HEK293 (cell line): ENCODE measurements around the gene ARGLU1.

Experiments
- ZFP37 ChIP-seq: fragments of 450-650 bp; formaldehyde crosslinking; IDR thresholded peaks from 2 replicates; pipeline ENCODE4 v1.5.1; 2016; ENCODE audit warnings: missing biosample characterization, missing genetic modification characterization
- ZNF155 ChIP-seq: fragments of 450-650 bp; formaldehyde crosslinking; IDR thresholded peaks from 2 replicates; pipeline ENCODE4 v1.5.1; 2016; ENCODE audit warnings: missing biosample characterization, missing genetic modification characterization
- ZNF639 ChIP-seq: fragments of 450-650 bp; formaldehyde crosslinking; IDR thresholded peaks from 2 replicates; pipeline ENCODE4 v1.5.1; 2016; ENCODE audit warnings: missing biosample characterization, missing genetic modification characterization
- ZNF768 ChIP-seq: fragments of 450-650 bp; formaldehyde crosslinking; IDR thresholded peaks from 2 replicates; pipeline ENCODE4 v1.5.1; 2018; ENCODE audit warnings: missing biosample characterization, mild to moderate bottlenecking, missing genetic modification characterization
- TF ChIP-seq, protein P1 (sequence below): fragments of 450-650 bp; formaldehyde crosslinking; IDR thresholded peaks from 2 replicates; pipeline ENCODE4 v1.5.1; 2016; ENCODE audit warnings: missing biosample characterization, missing genetic modification characterization

DNA sequence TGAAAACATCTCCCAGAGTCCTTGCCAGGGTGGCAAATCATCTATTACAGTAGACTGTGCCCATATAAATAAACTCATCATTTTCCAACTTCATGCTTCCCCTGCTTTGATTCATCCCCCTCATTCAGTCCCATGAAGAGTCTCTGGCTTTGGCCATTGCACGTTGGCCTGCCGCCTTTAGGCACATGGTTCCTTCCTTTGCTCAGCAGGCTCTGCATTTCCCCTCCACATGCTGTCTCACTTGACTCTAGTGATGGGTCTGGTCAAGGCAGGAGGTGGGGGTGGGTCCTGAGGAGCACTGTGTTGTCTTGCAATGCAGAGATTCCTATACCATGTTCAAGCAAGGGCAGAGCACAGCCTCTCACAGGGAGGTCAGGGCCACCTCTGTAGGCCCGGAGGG is 48.8 kb upstream of the ARGLU1 start:
- TF ChIP-seq ZNF639 (tag by site-specific recombination) (no peak), ZNF155 (tag by site-specific recombination) (no peak), ZNF768 (no peak), ZFP37 (no peak)
- TF ChIP-seq, protein P1, sequence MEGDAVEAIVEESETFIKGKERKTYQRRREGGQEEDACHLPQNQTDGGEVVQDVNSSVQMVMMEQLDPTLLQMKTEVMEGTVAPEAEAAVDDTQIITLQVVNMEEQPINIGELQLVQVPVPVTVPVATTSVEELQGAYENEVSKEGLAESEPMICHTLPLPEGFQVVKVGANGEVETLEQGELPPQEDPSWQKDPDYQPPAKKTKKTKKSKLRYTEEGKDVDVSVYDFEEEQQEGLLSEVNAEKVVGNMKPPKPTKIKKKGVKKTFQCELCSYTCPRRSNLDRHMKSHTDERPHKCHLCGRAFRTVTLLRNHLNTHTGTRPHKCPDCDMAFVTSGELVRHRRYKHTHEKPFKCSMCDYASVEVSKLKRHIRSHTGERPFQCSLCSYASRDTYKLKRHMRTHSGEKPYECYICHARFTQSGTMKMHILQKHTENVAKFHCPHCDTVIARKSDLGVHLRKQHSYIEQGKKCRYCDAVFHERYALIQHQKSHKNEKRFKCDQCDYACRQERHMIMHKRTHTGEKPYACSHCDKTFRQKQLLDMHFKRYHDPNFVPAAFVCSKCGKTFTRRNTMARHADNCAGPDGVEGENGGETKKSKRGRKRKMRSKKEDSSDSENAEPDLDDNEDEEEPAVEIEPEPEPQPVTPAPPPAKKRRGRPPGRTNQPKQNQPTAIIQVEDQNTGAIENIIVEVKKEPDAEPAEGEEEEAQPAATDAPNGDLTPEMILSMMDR (tag by site-specific recombination) = no peak
